ENCODE measurements around the gene ARMH1. TPM values are rescaled to one million over a fixed set of nuclear protein-coding genes. Genes with fewer than 3 reads are reported as not detected.

The ARMH1 gene
- total RNA-seq, 1 donor from 2014 or later, result 0.92 TPM

DNA sequence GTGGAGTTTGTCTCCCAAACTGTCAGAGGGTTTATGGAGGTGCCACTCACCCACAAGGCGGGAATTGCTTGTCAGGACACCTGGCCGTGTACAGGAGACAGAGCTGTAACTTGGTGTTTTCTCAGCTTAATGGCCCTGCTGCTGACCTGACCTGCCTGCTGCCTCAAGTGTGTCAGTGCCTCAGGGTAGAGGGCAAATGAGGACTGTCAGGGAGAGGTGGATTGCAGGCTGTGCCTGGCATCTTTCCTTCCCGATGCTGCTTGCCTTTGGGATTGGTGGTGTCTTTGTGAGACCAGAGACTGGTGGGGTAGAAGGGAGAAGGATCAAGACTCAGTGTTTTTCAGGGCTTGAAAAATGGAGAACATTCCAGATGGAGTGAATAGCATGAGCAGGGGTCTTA lies 31.6 kb upstream of the ARMH1 start:
- intact Hi-C loops (cut with micrococcal nuclease), result no loop called here
- no peak for DNase-seq
- ATAC-seq, result no peak

DNA sequence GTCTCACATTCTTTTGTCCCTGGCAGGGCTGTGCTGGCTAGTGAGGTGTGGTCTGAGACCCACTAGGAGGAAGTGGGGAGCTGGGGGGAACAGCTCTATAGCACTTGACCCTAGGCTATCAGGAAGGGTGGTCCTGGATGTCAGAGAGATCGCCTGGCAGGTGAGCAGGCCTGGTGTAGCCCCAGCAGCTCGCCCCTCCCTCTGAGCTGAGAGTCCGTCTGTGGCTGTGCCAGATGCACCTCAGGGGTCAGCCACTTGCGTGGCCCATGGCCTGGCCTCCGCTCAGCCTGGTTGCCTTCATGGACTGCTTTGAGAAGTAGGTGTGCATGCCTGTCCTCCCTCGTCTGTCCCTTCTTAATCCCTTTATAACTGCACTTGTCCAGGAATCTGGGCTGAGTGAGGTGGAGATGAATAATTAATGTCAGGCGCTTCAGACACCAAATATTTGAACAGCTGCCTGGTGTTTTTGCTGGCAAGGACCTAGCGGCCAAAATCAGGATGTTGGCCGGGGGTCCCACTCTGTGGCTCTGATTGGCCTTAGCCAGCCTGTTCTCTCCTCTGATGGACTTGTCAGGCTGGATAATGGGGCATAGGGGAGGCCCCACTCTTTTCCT lies 30.7 kb upstream of the ARMH1 start:
- DNase-seq (no peak), ATAC-seq (no peak)
- intact Hi-C loops (cut with micrococcal nuclease), result no loop called here

DNA sequence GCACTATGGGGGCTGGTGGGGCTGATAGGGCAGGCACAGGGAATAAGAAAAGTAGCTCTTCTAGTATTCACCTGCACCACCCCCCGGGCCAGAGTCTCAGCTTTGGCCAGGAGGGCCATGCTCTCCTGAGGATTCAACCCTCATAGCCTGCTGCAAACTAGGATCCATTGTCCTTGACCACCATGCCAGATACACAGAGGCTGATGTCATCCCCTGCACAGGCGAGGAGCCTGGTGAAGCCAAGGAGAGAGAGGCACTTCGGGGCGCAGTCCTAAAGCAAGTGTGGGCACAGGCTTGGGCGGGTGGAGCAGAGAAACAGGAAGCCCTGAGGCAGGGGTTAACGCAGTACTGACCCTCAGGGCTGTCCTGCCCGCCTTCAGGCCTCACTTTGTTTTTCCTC lies 29.7 kb upstream of the ARMH1 start:
- DNase-seq (no peak), ATAC-seq (no peak)
- intact Hi-C loops (cut with micrococcal nuclease), result no loop called here

GRCh38 chr1:44645476-44646244 lies 28.9 kb upstream of the ARMH1 start:
- ATAC-seq, result peak; percentile 33
- intact Hi-C loops (cut with micrococcal nuclease), result no loop called here
- peak; percentile 53 for DNase-seq

- no peak for ATAC-seq
- no peak for DNase-seq
- intact Hi-C loops (cut with micrococcal nuclease), result no loop called here
Measured at GRCh38 chr1:44646261-44647110, 28.0 kb upstream of the ARMH1 start.

DNA sequence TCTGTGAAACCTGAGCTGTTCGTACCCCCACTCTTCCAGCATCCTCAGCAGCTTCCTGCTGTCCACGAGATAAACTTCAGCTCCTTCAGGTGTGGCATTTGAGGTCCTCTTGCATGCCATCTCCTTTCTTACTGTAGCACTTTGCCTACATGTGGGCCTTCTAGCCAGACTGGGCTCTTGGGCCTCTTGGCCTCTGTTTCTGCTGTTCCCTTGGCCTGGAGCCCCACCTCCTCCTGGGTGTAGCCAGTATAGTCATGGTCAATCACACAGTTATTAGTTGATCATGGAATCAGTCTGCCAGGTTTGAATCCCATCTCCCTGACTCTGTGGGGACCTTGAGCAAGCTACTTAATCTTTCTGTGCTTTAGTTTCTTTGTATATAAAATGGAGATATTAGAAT lies 26.6 kb upstream of the ARMH1 start:
- DNase-seq (no peak), ATAC-seq (no peak)
- intact Hi-C loops (cut with micrococcal nuclease), result no loop called here

DNA sequence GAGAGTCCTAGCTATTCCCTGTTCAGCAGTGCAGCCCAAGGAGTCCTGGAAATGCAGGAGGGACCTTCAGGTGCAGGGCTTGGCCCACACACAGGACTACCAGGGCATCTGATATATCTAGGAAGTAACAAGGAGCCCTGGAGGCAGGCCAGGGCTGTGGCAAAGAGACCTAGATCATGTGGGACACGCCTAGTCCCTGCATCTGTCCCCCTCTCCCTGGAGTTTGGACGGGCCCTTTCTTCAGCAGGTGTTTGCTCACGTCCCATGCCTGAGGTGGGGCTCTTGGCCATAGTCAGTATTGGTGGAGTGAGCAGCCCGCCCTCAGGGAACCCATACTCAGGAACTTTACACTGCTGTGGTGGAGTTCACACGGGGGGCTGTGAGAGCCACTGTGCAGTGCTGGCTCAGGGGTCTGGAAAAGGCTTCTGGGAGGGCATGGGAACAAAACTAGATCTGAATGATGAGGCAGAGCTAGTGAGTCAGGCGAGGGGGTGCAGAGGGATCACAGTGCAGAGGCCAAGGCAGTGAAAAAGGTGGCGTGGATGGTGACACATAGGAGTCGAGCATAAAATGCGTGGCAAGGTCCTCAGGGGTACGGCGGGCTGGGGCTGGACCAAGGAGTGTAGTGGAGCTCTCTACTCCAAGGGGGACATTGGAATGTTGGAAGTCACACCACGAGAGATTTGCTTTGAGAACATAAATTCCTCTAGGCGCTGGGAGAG lies 25.8 kb upstream of the ARMH1 start:
- intact Hi-C loops (cut with micrococcal nuclease), result no loop called here
- ATAC-seq (no peak), DNase-seq (no peak)

- intact Hi-C loops (cut with micrococcal nuclease), result no loop called here
- DNase-seq (no peak), ATAC-seq (no peak)
Measured at GRCh38 chr1:44649788-44650158, 24.7 kb upstream of the ARMH1 start.

GRCh38 chr1:44650159-44650831 lies 24.2 kb upstream of the ARMH1 start:
- intact Hi-C loops (cut with micrococcal nuclease), result no loop called here
- peak; percentile 87 for ATAC-seq
- DNase-seq, result peak; percentile 81

DNA sequence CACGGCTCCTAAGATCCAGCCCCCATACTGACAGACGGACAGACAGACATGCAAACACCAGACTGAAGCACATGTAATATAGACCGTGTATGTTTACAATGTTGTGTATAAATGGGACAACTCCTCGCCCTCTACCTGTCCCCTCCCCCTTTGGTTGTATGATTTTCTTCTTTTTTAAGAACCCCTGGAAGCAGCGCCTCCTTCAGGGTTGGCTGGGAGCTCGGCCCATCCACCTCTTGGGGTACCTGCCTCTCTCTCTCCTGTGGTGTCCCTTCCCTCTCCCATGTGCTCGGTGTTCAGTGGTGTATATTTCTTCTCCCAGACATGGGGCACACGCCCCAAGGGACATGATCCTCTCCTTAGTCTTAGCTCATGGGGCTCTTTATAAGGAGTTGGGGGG lies 23.4 kb upstream of the ARMH1 start:
- DNase-seq (no peak), ATAC-seq (no peak)
- intact Hi-C loops (cut with micrococcal nuclease), result no loop called here

DNA sequence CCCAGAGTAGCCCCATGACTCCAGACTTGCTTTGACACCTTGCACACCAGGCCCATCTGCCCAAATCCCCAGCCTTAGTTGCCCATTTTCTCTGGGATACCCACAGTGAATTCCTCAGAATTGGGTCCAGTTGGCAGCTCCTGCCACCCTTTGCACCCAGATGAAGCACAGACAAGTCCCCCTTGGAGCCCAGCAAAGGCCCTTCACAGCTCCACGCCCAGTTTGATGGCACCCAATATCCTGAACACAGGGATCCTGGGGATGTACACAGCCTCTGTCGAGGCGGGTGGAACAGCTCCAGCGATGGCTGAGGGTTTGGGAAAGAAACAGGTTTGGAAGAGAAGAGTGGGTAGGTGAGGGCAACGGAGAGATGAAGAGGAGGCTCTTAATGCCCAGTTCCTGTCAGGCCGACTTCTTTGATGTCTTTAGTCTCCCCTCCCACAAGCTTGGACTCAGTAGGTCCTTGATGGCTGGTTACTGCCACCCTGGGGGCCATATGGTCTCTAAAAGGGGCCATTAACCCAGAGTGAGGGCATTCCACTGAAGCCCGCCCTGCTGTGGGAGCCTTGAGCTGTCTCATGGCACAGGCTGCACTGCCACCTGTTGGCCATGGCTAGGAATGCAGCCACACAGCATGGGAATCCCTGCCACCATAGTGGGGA lies 21.9 kb upstream of the ARMH1 start:
- intact Hi-C loops (cut with micrococcal nuclease), result no loop called here
- peak; percentile 88 for DNase-seq

GRCh38 chr1:44653107-44653964 lies 21.2 kb upstream of the ARMH1 start:
- intact Hi-C loops (cut with micrococcal nuclease), result no loop called here
- no peak for DNase-seq

More for the DNA sequence above, 21.9 kb upstream of the ARMH1 start:
- peak; percentile 77 for ATAC-seq

GRCh38 chr1:44654621-44655187 lies 19.8 kb upstream of the ARMH1 start:
- no peak for ATAC-seq
- DNase-seq, result no peak
- intact Hi-C loops (cut with micrococcal nuclease), result no loop called here

More at GRCh38 chr1:44653107-44653964, 21.2 kb upstream of the ARMH1 start:
- no peak for ATAC-seq

- DNase-seq (peak; percentile 49), ATAC-seq (no peak)
- intact Hi-C loops (cut with micrococcal nuclease), result no loop called here
Measured at GRCh38 chr1:44655609-44656008, 18.9 kb upstream of the ARMH1 start.

- DNase-seq, result no peak
- ATAC-seq, result no peak
- intact Hi-C loops (cut with micrococcal nuclease), result no loop called here
Measured at GRCh38 chr1:44659566-44659965, 14.9 kb upstream of the ARMH1 start.

- intact Hi-C loops (cut with micrococcal nuclease), result no loop called here
- DNase-seq, result peak; percentile 93
- peak; percentile 96 for ATAC-seq
Measured at GRCh38 chr1:44660176-44660575, 14.3 kb upstream of the ARMH1 start.

Measured in left ventricle myocardium superior (tissue), 1 donor.